ENCODE results near the gene PAPSS2. TPM values are rescaled to one million over a fixed set of nuclear protein-coding genes. Genes with fewer than 3 reads are reported as not detected.

PAPSS2 gene
- total RNA-seq, 1 experiment from 2014 or later = 24.5 TPM

DNA sequence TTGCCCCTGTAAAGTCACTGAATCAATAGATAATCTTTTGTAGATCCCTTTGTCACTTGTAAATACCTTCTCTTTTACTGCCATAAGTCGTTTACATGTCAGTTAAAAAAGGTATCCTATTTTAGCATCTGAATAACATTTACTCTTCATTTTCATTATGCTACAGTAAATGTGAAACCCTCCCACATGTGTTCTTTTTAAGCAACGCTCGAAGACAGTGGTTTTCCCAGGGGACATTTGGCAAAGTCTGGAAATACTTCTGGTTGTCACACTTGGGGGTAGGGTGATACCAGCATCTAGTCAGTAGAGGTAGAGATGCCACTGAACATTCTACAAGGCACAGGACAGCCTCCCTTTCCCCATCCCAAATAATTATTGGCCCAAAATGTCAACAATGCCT lies 134.6 kb downstream of the PAPSS2 start:
- TF ChIP-seq, protein P1, sequence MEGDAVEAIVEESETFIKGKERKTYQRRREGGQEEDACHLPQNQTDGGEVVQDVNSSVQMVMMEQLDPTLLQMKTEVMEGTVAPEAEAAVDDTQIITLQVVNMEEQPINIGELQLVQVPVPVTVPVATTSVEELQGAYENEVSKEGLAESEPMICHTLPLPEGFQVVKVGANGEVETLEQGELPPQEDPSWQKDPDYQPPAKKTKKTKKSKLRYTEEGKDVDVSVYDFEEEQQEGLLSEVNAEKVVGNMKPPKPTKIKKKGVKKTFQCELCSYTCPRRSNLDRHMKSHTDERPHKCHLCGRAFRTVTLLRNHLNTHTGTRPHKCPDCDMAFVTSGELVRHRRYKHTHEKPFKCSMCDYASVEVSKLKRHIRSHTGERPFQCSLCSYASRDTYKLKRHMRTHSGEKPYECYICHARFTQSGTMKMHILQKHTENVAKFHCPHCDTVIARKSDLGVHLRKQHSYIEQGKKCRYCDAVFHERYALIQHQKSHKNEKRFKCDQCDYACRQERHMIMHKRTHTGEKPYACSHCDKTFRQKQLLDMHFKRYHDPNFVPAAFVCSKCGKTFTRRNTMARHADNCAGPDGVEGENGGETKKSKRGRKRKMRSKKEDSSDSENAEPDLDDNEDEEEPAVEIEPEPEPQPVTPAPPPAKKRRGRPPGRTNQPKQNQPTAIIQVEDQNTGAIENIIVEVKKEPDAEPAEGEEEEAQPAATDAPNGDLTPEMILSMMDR (conservative IDR thresholded peaks at IDR 0.05) = no peak
- H4K5ac ChIP-seq (ENCODE audit: insufficient read length, low read depth, low read length) = no peak overlapping the region
- no peak overlapping the region for H3K23ac ChIP-seq (ENCODE audit: insufficient read length, low read depth, low read length)
- DNase-seq = no peak
- H3K18ac ChIP-seq (ENCODE audit: insufficient read length, low read depth, low read length) = no peak overlapping the region
- no peak overlapping the region for H3K9ac ChIP-seq (ENCODE audit: extremely low read depth, insufficient read length, low read length)
- no peak overlapping the region for H4K8ac ChIP-seq (replicated peaks; ENCODE audit: insufficient read length, low read depth, low read length)
- H3K56ac ChIP-seq (ENCODE audit: insufficient read length, low read depth, low read length) = no peak overlapping the region
- H3T11ph ChIP-seq (ENCODE audit: low read length) = no peak overlapping the region
- H2BK120ac ChIP-seq (ENCODE audit: low read depth, low read length, poor library complexity, severe bottlenecking) = no peak overlapping the region
- H3K4me1 ChIP-seq (ENCODE audit: insufficient read depth, low read length) = no peaks in the 10 kb centered on the region; the same call in 1 of the 2 replicates
- no peak overlapping the region for H2BK20ac ChIP-seq (ENCODE audit: low read depth, low read length, poor library complexity, severe bottlenecking)
- no peak overlapping the region for H2AFZ ChIP-seq (ENCODE audit: low read length)
- no CpG with 5 or more reads among the region's 3 CpGs for WGBS (ENCODE audit: extremely low coverage, insufficient read length, low lambda C conversion rate)
- H2AK5ac ChIP-seq (ENCODE audit: insufficient read length, low read length) = no peak overlapping the region
- no peaks in the 10 kb centered on the region for H3K23me2 ChIP-seq (ENCODE audit: insufficient read length, low read depth, low read length, poor library complexity, severe bottlenecking)
- Mint-ChIP-seq H3K36me3 (ENCODE audit: insufficient read depth in 1 of 3, low read depth in 3 of 3) (peaks cover 24 to 53% (median 34%) of the 10 kb centered on the region in 3 experiments), H3K4me1 (peaks cover 11 to 13% of the 10 kb centered on the region in 2 experiments), H3K9me3 (peaks cover 4 to 5% of the 10 kb centered on the region in 2 experiments), H3K27me3 (ENCODE audit: low read depth) (no peaks in the 10 kb centered on the region), H3K27ac (peak overlapping the region in 1 of 3 experiments; percentile 62; a peak in 1 of 7 replicates), H3K4me3 (no peak overlapping the region)
- H3K79me1 ChIP-seq (ENCODE audit: insufficient read depth, low read depth, low read length, poor library complexity, severe bottlenecking) = peaks cover 2% of the 10 kb centered on the region
- no peak overlapping the region for H3K27ac ChIP-seq (ENCODE audit: insufficient read length, low read depth, low read length)
- no peaks in the 10 kb centered on the region for H3K27me3 ChIP-seq (ENCODE audit: insufficient read depth, low read length)
- no peak overlapping the region for H3K4ac ChIP-seq (ENCODE audit: low read depth, low read length)
- no peak overlapping the region for H2BK5ac ChIP-seq (ENCODE audit: insufficient read length, low read length)
- no peak overlapping the region for H2BK15ac ChIP-seq (ENCODE audit: low read depth, low read length)
- no peak overlapping the region for H3K4me2 ChIP-seq (ENCODE audit: insufficient read depth, insufficient read length, low read length)
- no peaks in the 10 kb centered on the region for H4K20me1 ChIP-seq (ENCODE audit: control insufficient read depth, insufficient read depth, insufficient read length)
- H3K14ac ChIP-seq (ENCODE audit: insufficient read depth, low read length) = no peak overlapping the region
- no peaks in the 10 kb centered on the region for H3K9me3 ChIP-seq (ENCODE audit: control insufficient read depth, low read depth, low read length)
- H3K79me2 ChIP-seq (ENCODE audit: insufficient read depth, low read length) = no peaks in the 10 kb centered on the region
- H4K91ac ChIP-seq (ENCODE audit: insufficient read length, low read depth, low read length) = no peak overlapping the region
- H2BK12ac ChIP-seq (ENCODE audit: insufficient read length, low read depth, low read length) = no peak overlapping the region

Other genes with a start within 250 kb of the PAPSS2 start
- 29.8 and 30.3 TPM in 2 replicates for gene MINPP1, start 155.0 kb upstream of the PAPSS2 start, total RNA-seq (2021)
- 38.7 and 39.7 TPM in 2 replicates for gene ATAD1, start 158.3 kb downstream of the PAPSS2 start, total RNA-seq (2021)
- 0.61 and 0.79 TPM in 2 replicates for gene KLLN, start 203.7 kb downstream of the PAPSS2 start, total RNA-seq (2021)
- gene PTEN, start 203.7 kb downstream of the PAPSS2 start, total RNA-seq (2021) = 49.5 and 52.8 TPM in 2 replicates

Data from H9 (cell line).